ENCODE data around the gene CACNA1C.

CACNA1C gene

DNA sequence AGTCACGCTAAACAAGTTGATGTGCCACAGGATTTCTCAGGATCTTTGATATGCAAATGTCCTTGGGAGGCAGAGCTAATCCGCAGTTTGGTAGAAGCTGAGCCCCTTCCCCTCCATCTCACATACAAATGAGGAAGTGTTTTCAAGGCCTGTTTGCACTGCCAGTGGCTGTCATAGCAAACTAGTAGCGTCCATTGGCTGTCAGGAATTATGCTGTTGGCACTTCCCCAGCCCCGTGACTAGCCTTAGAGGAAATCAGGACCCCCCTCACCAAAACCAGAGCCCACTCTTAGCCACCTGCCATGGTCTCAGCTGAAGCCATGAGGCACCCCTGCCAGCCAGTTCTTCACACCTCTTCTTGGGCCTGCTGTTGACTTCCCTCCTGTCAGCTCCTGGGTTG is 253.9 kb downstream of the CACNA1C start:
- Histone ChIP-seq H3K4me3 (ENCODE audit: severe bottlenecking) (no peak overlapping the region), H3K36me3 (ENCODE audit: low read depth) (no peaks in the 10 kb centered on the region), H3K4me1 (ENCODE audit: insufficient read depth, poor library complexity, severe bottlenecking) (no peaks in the 10 kb centered on the region), H3K27ac (ENCODE audit: poor library complexity, severe bottlenecking) (no peak overlapping the region), H3K27me3 (ENCODE audit: insufficient read depth, poor library complexity, severe bottlenecking) (peaks cover 14% of the 10 kb centered on the region), H3K9me3 (ENCODE audit: severe bottlenecking) (no peaks in the 10 kb centered on the region)
- TF ChIP-seq, protein P1, sequence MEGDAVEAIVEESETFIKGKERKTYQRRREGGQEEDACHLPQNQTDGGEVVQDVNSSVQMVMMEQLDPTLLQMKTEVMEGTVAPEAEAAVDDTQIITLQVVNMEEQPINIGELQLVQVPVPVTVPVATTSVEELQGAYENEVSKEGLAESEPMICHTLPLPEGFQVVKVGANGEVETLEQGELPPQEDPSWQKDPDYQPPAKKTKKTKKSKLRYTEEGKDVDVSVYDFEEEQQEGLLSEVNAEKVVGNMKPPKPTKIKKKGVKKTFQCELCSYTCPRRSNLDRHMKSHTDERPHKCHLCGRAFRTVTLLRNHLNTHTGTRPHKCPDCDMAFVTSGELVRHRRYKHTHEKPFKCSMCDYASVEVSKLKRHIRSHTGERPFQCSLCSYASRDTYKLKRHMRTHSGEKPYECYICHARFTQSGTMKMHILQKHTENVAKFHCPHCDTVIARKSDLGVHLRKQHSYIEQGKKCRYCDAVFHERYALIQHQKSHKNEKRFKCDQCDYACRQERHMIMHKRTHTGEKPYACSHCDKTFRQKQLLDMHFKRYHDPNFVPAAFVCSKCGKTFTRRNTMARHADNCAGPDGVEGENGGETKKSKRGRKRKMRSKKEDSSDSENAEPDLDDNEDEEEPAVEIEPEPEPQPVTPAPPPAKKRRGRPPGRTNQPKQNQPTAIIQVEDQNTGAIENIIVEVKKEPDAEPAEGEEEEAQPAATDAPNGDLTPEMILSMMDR (IDR thresholded peaks at IDR 0.05; ENCODE audit: poor library complexity, severe bottlenecking), result no peak
- ATAC-seq (ENCODE audit: low read depth), result no peak
- DNase-seq (ENCODE audit: low spot score), result no peak

DNA sequence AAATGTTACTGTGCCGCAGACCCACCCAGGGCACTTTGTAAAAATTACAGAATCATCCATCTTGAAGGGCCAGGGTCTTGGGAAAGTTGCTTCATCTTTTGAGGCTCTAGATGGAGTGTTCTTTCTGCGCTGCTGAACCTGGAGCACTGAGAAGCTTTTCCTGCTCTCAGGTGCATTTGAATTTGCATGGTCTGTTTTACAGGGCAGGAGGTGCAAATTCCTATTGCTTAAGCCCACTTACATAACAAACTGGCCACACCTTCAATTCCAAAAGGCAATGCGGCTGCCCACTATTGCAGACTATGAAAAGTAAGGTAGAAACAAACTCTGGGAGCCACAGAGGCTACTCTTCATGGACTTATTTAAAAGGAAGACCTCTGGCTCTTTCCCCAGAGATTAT is 254.8 kb downstream of the CACNA1C start:
- H3K4me1 ChIP-seq (ENCODE audit: insufficient read depth, poor library complexity, severe bottlenecking), result no peaks in the 10 kb centered on the region
- H3K27me3 ChIP-seq (ENCODE audit: insufficient read depth, poor library complexity, severe bottlenecking), result peaks cover 10% of the 10 kb centered on the region
- no peak overlapping the region for H3K27ac ChIP-seq (ENCODE audit: poor library complexity, severe bottlenecking)
- TF ChIP-seq, protein P1 (IDR thresholded peaks at IDR 0.05; ENCODE audit: poor library complexity, severe bottlenecking), result no peak
- H3K9me3 ChIP-seq (ENCODE audit: severe bottlenecking), result no peaks in the 10 kb centered on the region
- H3K36me3 ChIP-seq (ENCODE audit: low read depth), result no peaks in the 10 kb centered on the region
- DNase-seq (ENCODE audit: low spot score), result no peak
- H3K4me3 ChIP-seq (ENCODE audit: severe bottlenecking), result no peak overlapping the region
- no peak for ATAC-seq (ENCODE audit: low read depth)

DNA sequence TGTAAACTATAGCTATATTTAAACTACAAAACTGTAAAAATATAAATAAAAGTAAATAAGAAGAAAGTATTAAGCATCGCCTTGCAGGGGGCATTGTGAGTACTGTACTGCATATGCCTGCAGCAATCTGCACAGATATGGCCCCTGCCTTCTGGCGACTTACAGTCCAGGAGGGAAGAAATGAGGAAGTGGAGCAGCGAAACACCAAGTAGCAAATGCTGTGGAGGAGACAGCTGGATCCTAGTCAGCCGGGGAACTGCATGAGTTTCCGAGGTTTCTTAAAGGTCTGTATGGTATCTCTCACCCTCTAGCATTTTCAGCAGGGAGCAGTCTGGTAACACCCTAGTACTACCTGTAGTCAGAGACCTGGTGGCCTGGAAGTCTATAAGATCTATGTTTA is 256.9 kb downstream of the CACNA1C start:
- peaks cover 4% of the 10 kb centered on the region for H3K27me3 ChIP-seq (ENCODE audit: insufficient read depth, poor library complexity, severe bottlenecking)
- H3K9me3 ChIP-seq (ENCODE audit: severe bottlenecking), result no peaks in the 10 kb centered on the region
- DNase-seq (ENCODE audit: low spot score), result no peak
- H3K27ac ChIP-seq (ENCODE audit: poor library complexity, severe bottlenecking), result no peak overlapping the region
- H3K4me3 ChIP-seq (ENCODE audit: severe bottlenecking), result no peak overlapping the region
- H3K36me3 ChIP-seq (ENCODE audit: low read depth), result no peaks in the 10 kb centered on the region
- ATAC-seq (ENCODE audit: low read depth), result no peak
- no peaks in the 10 kb centered on the region for H3K4me1 ChIP-seq (ENCODE audit: insufficient read depth, poor library complexity, severe bottlenecking)
- TF ChIP-seq, protein P1 (IDR thresholded peaks at IDR 0.05; ENCODE audit: poor library complexity, severe bottlenecking), result no peak

DNA sequence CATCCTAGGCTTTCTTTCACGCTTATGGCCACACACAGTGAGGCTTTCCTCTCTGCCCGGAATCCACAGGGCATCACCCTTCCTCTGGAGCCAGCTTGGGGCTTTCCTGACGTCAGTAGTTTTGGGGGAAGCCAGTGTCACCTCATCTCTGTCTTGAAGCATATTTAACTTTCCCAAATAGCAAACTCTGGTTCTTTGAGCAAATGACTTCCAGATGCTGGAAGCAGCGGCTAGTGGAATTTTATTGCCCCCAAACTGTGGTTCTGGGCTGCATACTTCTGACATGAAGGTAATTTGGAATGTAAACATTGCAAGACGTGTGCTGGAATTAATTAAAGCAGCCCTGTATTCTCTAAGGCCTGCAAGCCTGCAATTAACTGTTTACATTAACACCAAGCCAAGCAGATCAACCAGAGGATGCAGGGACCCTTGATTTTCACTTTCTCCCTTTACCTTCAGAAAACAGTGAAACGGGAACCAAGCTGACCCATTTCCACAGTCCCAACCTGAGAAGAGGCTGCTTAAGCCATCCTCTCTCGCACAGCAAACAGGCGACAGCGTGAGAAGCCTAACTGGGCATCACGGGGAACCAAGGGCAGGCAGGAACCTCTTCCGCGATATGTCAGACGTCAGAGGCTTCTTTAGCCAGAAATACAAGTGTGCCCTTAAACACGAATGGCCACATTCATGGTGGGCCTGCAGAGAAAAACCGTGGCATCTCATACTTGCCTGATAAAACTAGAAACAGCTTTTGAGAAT is 258.4 kb downstream of the CACNA1C start:
- peak; percentile 26 for DNase-seq (ENCODE audit: low spot score)
- Histone ChIP-seq H3K9me3 (ENCODE audit: severe bottlenecking) (no peaks in the 10 kb centered on the region), H3K27me3 (ENCODE audit: insufficient read depth, poor library complexity, severe bottlenecking) (no peaks in the 10 kb centered on the region), H3K4me1 (ENCODE audit: insufficient read depth, poor library complexity, severe bottlenecking) (no peaks in the 10 kb centered on the region), H3K27ac (ENCODE audit: poor library complexity, severe bottlenecking) (no peak overlapping the region), H3K36me3 (ENCODE audit: low read depth) (no peaks in the 10 kb centered on the region), H3K4me3 (ENCODE audit: severe bottlenecking) (no peak overlapping the region)
- ATAC-seq (ENCODE audit: low read depth), result no peak
- TF ChIP-seq, protein P1 (IDR thresholded peaks at IDR 0.05; ENCODE audit: poor library complexity, severe bottlenecking), result no peak

DNA sequence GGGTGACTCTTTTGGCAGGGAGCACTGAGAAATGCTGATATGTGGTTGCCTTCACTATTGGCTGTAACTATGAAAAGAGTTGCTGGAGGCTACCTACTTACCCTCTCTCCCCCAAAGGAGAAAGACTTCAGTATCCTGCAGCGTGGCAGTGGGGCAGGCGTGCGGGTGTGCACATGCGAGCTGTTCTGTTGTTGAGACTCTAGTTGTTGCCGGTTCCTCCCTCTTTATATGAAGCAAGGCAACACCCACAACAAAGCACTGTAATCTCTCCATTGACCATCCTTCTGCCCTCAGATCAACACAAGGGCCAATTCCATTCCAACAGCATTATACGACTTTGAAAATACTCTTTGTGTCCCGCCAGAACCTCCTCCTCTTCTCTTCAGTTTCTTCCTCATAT is 259.4 kb downstream of the CACNA1C start:
- no peak for ATAC-seq (ENCODE audit: low read depth)
- Histone ChIP-seq H3K4me1 (ENCODE audit: insufficient read depth, poor library complexity, severe bottlenecking) (no peaks in the 10 kb centered on the region), H3K27ac (ENCODE audit: poor library complexity, severe bottlenecking) (no peak overlapping the region), H3K27me3 (ENCODE audit: insufficient read depth, poor library complexity, severe bottlenecking) (no peaks in the 10 kb centered on the region), H3K9me3 (ENCODE audit: severe bottlenecking) (no peaks in the 10 kb centered on the region), H3K36me3 (ENCODE audit: low read depth) (no peaks in the 10 kb centered on the region), H3K4me3 (ENCODE audit: severe bottlenecking) (no peak overlapping the region)
- TF ChIP-seq, protein P1 (IDR thresholded peaks at IDR 0.05; ENCODE audit: poor library complexity, severe bottlenecking), result no peak
- DNase-seq (ENCODE audit: low spot score), result peak; percentile 9

All from RWPE2 (cell line).